ENCODE data around the gene YY1.

The YY1 gene

DNA sequence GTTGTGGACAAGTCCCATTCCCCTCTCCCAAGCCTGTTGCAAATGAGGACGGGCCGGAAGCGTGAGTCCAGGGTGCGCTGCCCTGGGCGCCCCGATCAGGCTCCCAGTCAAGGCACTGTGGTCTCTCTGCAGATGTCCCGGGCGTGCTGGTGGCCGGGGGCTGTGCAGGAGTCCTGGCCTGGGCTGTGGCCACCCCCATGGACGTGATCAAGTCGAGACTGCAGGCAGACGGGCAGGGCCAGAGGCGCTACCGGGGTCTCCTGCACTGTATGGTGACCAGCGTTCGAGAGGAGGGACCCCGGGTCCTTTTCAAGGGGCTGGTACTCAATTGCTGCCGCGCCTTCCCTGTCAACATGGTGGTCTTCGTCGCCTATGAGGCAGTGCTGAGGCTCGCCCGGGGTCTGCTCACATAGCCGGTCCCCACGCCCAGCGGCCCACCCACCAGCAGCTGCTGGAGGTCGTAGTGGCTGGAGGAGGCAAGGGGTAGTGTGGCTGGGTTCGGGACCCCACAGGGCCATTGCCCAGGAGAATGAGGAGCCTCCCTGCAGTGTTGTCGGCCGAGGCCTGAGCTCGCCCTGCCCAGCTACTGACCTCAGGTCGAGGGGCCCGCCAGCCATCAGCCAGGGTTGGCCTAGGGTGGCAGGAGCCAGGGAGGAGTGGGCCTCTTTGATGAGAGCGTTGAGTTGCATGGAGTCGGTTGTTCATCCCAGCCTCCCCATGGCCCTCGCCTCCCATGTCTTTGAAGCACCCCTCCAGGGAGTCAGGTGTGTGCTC, 90.5 kb downstream of the YY1 start:
- no peak for DNase-seq (ENCODE audit: extremely low read depth in 1 of 2, low read depth in 1 of 2)

DNA sequence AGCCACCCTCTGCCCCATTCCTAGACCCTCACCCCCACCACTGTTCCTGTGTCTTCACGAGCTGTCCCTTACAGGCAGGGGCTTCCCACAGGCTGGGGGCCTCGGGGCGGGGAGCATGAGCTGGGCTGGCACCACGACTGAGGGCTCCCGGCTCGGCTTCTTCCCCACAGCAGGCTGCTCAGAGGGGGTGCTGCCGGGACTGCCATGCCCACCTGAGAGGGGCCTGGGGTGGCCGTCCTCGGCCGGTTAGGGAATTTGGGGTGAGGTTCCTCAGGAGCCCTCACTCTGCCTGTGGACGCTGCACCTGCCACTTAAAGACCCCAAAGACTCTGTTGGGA, 91.0 kb downstream of the YY1 start:
- DNase-seq (ENCODE audit: extremely low read depth in 1 of 2, low read depth in 1 of 2): no peak

DNA sequence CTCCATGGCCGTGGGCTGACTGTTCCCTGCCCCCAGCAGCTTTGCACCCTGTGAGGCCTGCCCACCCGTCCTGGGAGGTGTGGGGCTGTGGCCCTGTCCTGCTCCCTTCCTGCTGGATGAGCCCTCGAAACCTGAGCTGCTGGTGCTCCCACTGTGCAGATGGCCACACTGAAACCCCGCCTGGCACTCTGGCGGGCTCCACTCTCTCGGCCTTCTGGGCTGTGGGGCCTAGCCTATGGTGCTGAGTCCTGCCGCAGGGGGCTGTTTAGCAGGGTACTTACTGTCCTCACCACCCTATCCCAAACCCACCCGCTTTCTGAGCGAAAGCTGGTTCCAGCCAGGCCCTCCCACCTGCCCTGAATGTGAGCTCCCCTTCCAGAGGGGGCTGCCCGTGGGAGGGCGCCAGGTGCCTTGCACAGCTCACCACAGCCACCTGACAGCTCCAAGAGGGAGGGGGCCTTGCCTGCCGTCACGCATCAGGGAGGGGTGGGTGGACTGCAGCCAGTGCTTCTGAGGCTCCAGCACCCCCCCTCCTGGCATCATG, 91.5 kb downstream of the YY1 start:
- DNase-seq (ENCODE audit: extremely low read depth in 1 of 2, low read depth in 1 of 2): no peak

DNA sequence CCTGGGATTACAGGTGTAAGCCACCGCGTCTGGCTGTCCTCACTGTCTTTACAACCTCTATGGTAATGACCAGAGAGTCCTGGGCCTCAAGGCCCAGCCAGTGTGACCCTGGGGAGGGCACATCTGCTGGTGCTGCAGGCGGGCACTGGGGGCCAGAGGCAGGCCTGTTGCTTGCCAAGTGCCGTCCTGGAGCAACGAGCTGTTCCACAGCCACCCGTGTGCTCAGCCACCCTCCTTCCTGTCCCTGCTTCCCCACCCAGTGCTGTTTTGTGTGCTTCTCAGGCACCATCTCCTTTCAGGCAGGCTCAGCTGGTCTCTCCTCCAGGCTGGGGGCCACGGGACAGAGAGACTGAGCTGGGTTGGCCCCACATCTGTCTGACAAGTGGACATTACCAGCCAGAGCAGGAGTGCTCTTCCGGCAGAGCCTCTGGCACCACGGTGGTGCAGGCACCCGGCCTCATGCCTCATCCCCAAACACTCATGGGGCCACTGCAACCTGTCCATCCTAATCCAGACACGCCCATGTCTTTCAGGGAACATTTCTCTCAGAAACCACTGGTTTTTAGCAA, 93.2 kb downstream of the YY1 start:
- DNase-seq (ENCODE audit: extremely low read depth in 1 of 2, low read depth in 1 of 2): no peak

Measured in activated CD8-positive, alpha-beta memory T cell treated with anti-CD3 and anti-CD28 coated beads for 1 hour (primary cell).